OCI-LY1 (cell line): ENCODE data around the gene TM4SF4.

Experiments used
- H2AFZ ChIP-seq: fragments of 200-600 bp; sonication (generic), shearing (Covaris generic); 2 replicates; pipeline ENCODE4 v1.6.0; 2014; ENCODE audit warnings: antibody characterized with exemption, mild to moderate bottlenecking, low read length
- H3F3A ChIP-seq: fragments of 200-600 bp; sonication (generic), shearing (Covaris generic); 2 replicates; pipeline ENCODE4 v1.6.0; 2014; ENCODE audit warnings: mild to moderate bottlenecking, antibody characterized with exemption, low read length, moderate library complexity; ENCODE audit not compliant: insufficient read depth
- H3K27ac ChIP-seq: fragments of 200-600 bp; sonication (generic); 2 replicates; pipeline ENCODE4 v1.5.1; 2014; ENCODE audit warnings: low read length, mixed run types, mild to moderate bottlenecking, low read depth; ENCODE audit not compliant: poor library complexity, severe bottlenecking
- H3K27me3 ChIP-seq: fragments of 200-600 bp; sonication (generic); 2 replicates; pipeline ENCODE4 v1.6.0; 2014; ENCODE audit warnings: antibody characterized with exemption, mild to moderate bottlenecking, low read length, moderate library complexity; ENCODE audit not compliant: insufficient read depth
- H3K36me3 ChIP-seq: fragments of 200-600 bp; sonication (generic); 2 replicates; pipeline ENCODE4 v1.6.1; 2014; ENCODE audit warnings: mild to moderate bottlenecking, antibody characterized with exemption, low read length, moderate library complexity, mixed read lengths; ENCODE audit not compliant: insufficient read depth
- H3K4me1 ChIP-seq: fragments of 200-600 bp; sonication (generic); 2 replicates; pipeline ENCODE4 v1.5.1; 2014; ENCODE audit warnings: mild to moderate bottlenecking, low read length, moderate library complexity; ENCODE audit not compliant: insufficient read depth, severe bottlenecking
- H3K4me2 ChIP-seq: fragments of 200-600 bp; sonication (generic), shearing (Covaris generic); 2 replicates; pipeline ENCODE4 v1.6.1; 2014; ENCODE audit warnings: low read length
- H3K4me3 ChIP-seq: fragments of 200-600 bp; sonication (generic); 2 replicates; pipeline ENCODE4 v1.5.1; 2014; ENCODE audit warnings: low read length, low read depth, mild to moderate bottlenecking, mixed read lengths; ENCODE audit not compliant: poor library complexity, severe bottlenecking
- H3K79me2 ChIP-seq: fragments of 200-600 bp; shearing (Covaris generic); 2 replicates; pipeline ENCODE4 v1.6.1; 2016; ENCODE audit warnings: mixed run types, low read length, mixed read lengths; ENCODE audit not compliant: insufficient read depth
- H3K9ac ChIP-seq: fragments of 200-600 bp; sonication (generic), shearing (Covaris generic); 2 replicates; pipeline ENCODE4 v1.6.1; 2014; ENCODE audit warnings: mild to moderate bottlenecking, low read length, mixed read lengths
- H3K9me2 ChIP-seq: fragments of 200-600 bp; sonication (generic), shearing (Covaris generic); 2 replicates; pipeline ENCODE4 v1.6.1; 2014; ENCODE audit warnings: low read depth, mild to moderate bottlenecking, low read length, mixed read lengths
- H3K9me3 ChIP-seq: fragments of 200-600 bp; shearing (Covaris generic); 2 replicates; pipeline ENCODE4 v1.6.1; 2014; ENCODE audit warnings: low read length, mixed read lengths
- H4K20me1 ChIP-seq: fragments of 200-600 bp; sonication (generic), shearing (Covaris generic); 2 replicates; pipeline ENCODE4 v1.6.0; 2016; ENCODE audit warnings: mild to moderate bottlenecking, low read length; ENCODE audit not compliant: insufficient read depth
- CTCF ChIP-seq: fragments of 200-600 bp; sonication (generic), shearing (Covaris generic); IDR thresholded peaks from 2 replicates; pipeline ENCODE4 v1.5.1; 2017; ENCODE audit warnings: mild to moderate bottlenecking, antibody characterized with exemption, low read length, moderate library complexity, mixed read lengths
- EZH2 ChIP-seq: fragments of 200-600 bp; sonication (generic), shearing (Covaris generic); IDR thresholded peaks from 2 replicates; pipeline ENCODE4 v1.8.0; 2017; ENCODE audit warnings: borderline replicate concordance, mixed run types, mild to moderate bottlenecking, antibody characterized with exemption, low read length, moderate library complexity, mixed read lengths

TM4SF4 gene

GRCh38 chr3:149435996-149436885 is 38.3 kb upstream of the TM4SF4 start:
- TF ChIP-seq EZH2 (no peak), CTCF (no peak)
- Histone ChIP-seq H3K27ac (no peak overlapping the region), H3K9me2 (no peaks in the 10 kb centered on the region), H3K27me3 (no peaks in the 10 kb centered on the region), H3K4me2 (no peak overlapping the region), H2AFZ (no peak overlapping the region), H3K9me3 (no peaks in the 10 kb centered on the region), H3K9ac (no peak overlapping the region), H4K20me1 (no peaks in the 10 kb centered on the region), H3F3A (no peaks in the 10 kb centered on the region), H3K4me3 (no peak overlapping the region), H3K4me1 (no peaks in the 10 kb centered on the region), H3K36me3 (no peaks in the 10 kb centered on the region), H3K79me2 (no peaks in the 10 kb centered on the region)

GRCh38 chr3:149437286-149437685 is 37.2 kb upstream of the TM4SF4 start:
- Histone ChIP-seq H3K9me3 (no peaks in the 10 kb centered on the region), H3K4me3 (no peak overlapping the region), H3K27ac (no peak overlapping the region), H4K20me1 (no peaks in the 10 kb centered on the region), H3K27me3 (no peaks in the 10 kb centered on the region), H3F3A (no peaks in the 10 kb centered on the region), H2AFZ (no peak overlapping the region), H3K4me1 (no peaks in the 10 kb centered on the region), H3K36me3 (no peaks in the 10 kb centered on the region), H3K9ac (no peak overlapping the region), H3K4me2 (no peak overlapping the region), H3K9me2 (no peaks in the 10 kb centered on the region), H3K79me2 (no peaks in the 10 kb centered on the region)
- TF ChIP-seq CTCF (no peak), EZH2 (no peak)

GRCh38 chr3:149437710-149438109 is 36.8 kb upstream of the TM4SF4 start:
- no peaks in the 10 kb centered on the region for H3F3A ChIP-seq
- no peaks in the 10 kb centered on the region for H3K36me3 ChIP-seq
- H3K27me3 ChIP-seq, result no peaks in the 10 kb centered on the region
- no peak overlapping the region for H3K27ac ChIP-seq
- H3K9me3 ChIP-seq, result no peaks in the 10 kb centered on the region
- H3K9ac ChIP-seq, result no peak overlapping the region
- H2AFZ ChIP-seq, result no peak overlapping the region
- no peaks in the 10 kb centered on the region for H4K20me1 ChIP-seq
- no peak for TF ChIP-seq CTCF
- no peak for TF ChIP-seq EZH2
- no peaks in the 10 kb centered on the region for H3K79me2 ChIP-seq
- H3K4me2 ChIP-seq, result no peak overlapping the region
- no peaks in the 10 kb centered on the region for H3K9me2 ChIP-seq
- no peak overlapping the region for H3K4me3 ChIP-seq
- no peaks in the 10 kb centered on the region for H3K4me1 ChIP-seq
